ENCODE results near the gene INTS2. TPM values are rescaled to one million over a fixed set of nuclear protein-coding genes. Genes with fewer than 3 reads are reported as not detected.

Gene INTS2
- total RNA-seq, 3 donors from 2014 or later, result 23.2 to 24.2 (median 23.6) TPM

Other genes starting within 250 kb of the INTS2 start
- gene BRIP1, start 64.5 kb downstream of the INTS2 start, total RNA-seq, result 1 to 10 TPM; 5.0 to 5.8 (median 5.1) TPM
- gene MED13, start 137.3 kb upstream of the INTS2 start, total RNA-seq, result 10 to 100 TPM; 45.6 to 51.7 (median 51.0) TPM